Measurements from ENCODE around the gene RGPD3.
"Not testable (repeated sequence)": the region's sequence is repeated elsewhere in the genome, so short reads cannot be mapped to it uniquely, and the experiment has no call there.

The RGPD3 gene

GRCh38 chr2:106479563-106479962 is 11.3 kb upstream of the RGPD3 start:
- DNase-seq = not testable (repeated sequence)

GRCh38 chr2:106477647-106478046 is 9.4 kb upstream of the RGPD3 start:
- DNase-seq = not testable (repeated sequence)

- DNase-seq = not testable (repeated sequence)
These were observed 2.4 kb upstream of the RGPD3 start for GRCh38 chr2:106470658-106471057.

GRCh38 chr2:106467516-106467915 is 697 bp downstream of the RGPD3 start:
- DNase-seq = not testable (repeated sequence)

- DNase-seq = peak; percentile 11
These were observed 6.3 kb downstream of the RGPD3 start for GRCh38 chr2:106461882-106462281.

GRCh38 chr2:106390680-106391079 is 77.5 kb downstream of the RGPD3 start:
- not testable (repeated sequence) for DNase-seq

GRCh38 chr2:106388814-106389410 is 79.3 kb downstream of the RGPD3 start:
- not testable (repeated sequence) for DNase-seq

GRCh38 chr2:106384548-106384947 is 83.7 kb downstream of the RGPD3 start:
- DNase-seq = not testable (repeated sequence)

GRCh38 chr2:106381867-106382266 is 86.3 kb downstream of the RGPD3 start:
- DNase-seq = not testable (repeated sequence)

GRCh38 chr2:106379567-106379966 is 88.6 kb downstream of the RGPD3 start:
- DNase-seq = not testable (repeated sequence)

GRCh38 chr2:106369182-106369581 is 99.0 kb downstream of the RGPD3 start:
- DNase-seq = not testable (repeated sequence)

- no peak for DNase-seq
These were observed 101.9 kb downstream of the RGPD3 start for GRCh38 chr2:106366204-106366885.

- no peak for DNase-seq
These were observed 104.4 kb downstream of the RGPD3 start for GRCh38 chr2:106363791-106364190.

- no peak for DNase-seq
These were observed 105.4 kb downstream of the RGPD3 start for GRCh38 chr2:106362789-106363188.

- DNase-seq = no peak
These were observed 108.7 kb downstream of the RGPD3 start for GRCh38 chr2:106359512-106359911.

GRCh38 chr2:106358521-106358920 is 109.7 kb downstream of the RGPD3 start:
- no peak for DNase-seq

- no peak for DNase-seq
These were observed 110.1 kb downstream of the RGPD3 start for GRCh38 chr2:106358081-106358480.

- no peak for DNase-seq
These were observed 111.9 kb downstream of the RGPD3 start for GRCh38 chr2:106356291-106356690.

GRCh38 chr2:106353676-106354075 is 114.5 kb downstream of the RGPD3 start:
- no peak for DNase-seq

- no peak for DNase-seq
These were observed 117.2 kb downstream of the RGPD3 start for GRCh38 chr2:106350980-106351379.

GRCh38 chr2:106344302-106344701 is 123.9 kb downstream of the RGPD3 start:
- no peak for DNase-seq

GRCh38 chr2:106343274-106343673 is 124.9 kb downstream of the RGPD3 start:
- no peak for DNase-seq

GRCh38 chr2:106342831-106343251 is 125.4 kb downstream of the RGPD3 start:
- no peak for DNase-seq

- no peak for DNase-seq
These were observed 126.5 kb downstream of the RGPD3 start for GRCh38 chr2:106341666-106342065.
